Heart left ventricle (tissue), 16 donors: Measurements from ENCODE around the gene ZNF488. TPM values are rescaled to one million over a fixed set of nuclear protein-coding genes. Genes with fewer than 3 reads are reported as not detected.

Experiments used
- ATAC-seq, 4 donors: fragments of 200-7000 bp; cut with Tn5 transposase; one replicate each; pipeline ENCODE4 v1.9.1; 2020 to 2022; ENCODE audit warnings: moderate library complexity in 4 of 4, mild to moderate bottlenecking in 3 of 4, moderate number of reproducible peaks in 1 of 4
- DNase-seq, 5 donors: peaks; one replicate each; pipeline ENCODE4 v3.0.0-alpha.2; 2020
- H3K27ac ChIP-seq, 12 donors: fragments of 200-600 bp; sonication (generic) in 4 of 12; one replicate each; pipeline versions ENCODE4 v1.5.0 to v1.8.0; 2016 to 2022; ENCODE audit warnings: mild to moderate bottlenecking in 2 of 12
- H3K27me3 ChIP-seq, 9 donors: fragments of 200-600 bp; sonication (generic) in 2 of 9; one replicate each; pipeline versions ENCODE4 v1.5.1 to v1.8.0; 2016 to 2022; ENCODE audit warnings: mild to moderate bottlenecking in 3 of 9
- H3K36me3 ChIP-seq, 9 donors: fragments of 200-600 bp; sonication (generic) in 2 of 9; one replicate each; pipeline versions ENCODE4 v1.5.0 to v1.8.0; 2018 to 2022; ENCODE audit warnings: mild to moderate bottlenecking in 2 of 9
- H3K4me1 ChIP-seq, 12 donors: fragments of 200-600 bp; sonication (generic) in 4 of 12; one replicate each; pipeline versions ENCODE4 v1.5.0 to v1.8.0; 2016 to 2022; ENCODE audit warnings: mild to moderate bottlenecking in 3 of 12
- H3K4me3 ChIP-seq, 12 donors: fragments of 200-600 bp; sonication (generic) in 4 of 12; one replicate each; pipeline versions ENCODE4 v1.5.0 to v1.8.0; 2017 to 2022; ENCODE audit warnings: mild to moderate bottlenecking in 9 of 12, moderate library complexity in 4 of 12
- H3K9me3 ChIP-seq, 12 donors: fragments of 200-600 bp; sonication (generic) in 4 of 12; one replicate each; pipeline versions ENCODE4 v1.5.0 to v1.8.0; 2016 to 2022; ENCODE audit warnings: mild to moderate bottlenecking in 1 of 12
- POLR2A ChIP-seq, 2 donors: fragments of 450-650 bp; IDR thresholded peaks; one replicate each; pipeline ENCODE4 v1.6.1; 2017; ENCODE audit warnings: antibody characterized with exemption in 2 of 2, mild to moderate bottlenecking in 2 of 2, moderate library complexity in 2 of 2
- WGBS, 4 donors: extraction: QIAGEN DNeasy Blood & Tissue Kit in 2 of 4; methylation state at CpG; one replicate each; pipeline versions ENCODE4 v1.1.5 to v1.1.7; 2013 to 2018; 5-methylcytosine and 5-hydroxymethylcytosine counted together
- intact Hi-C, 10 donors: fragments of 100-400 bp; cut with DNase I; formaldehyde crosslinking; loops; one replicate each; pipeline versions ENCODE4 v1.11.1 to v1.14.2; 2022
- polyA plus RNA-seq, 2 donors: library from polyadenylated mRNA; stranded (reverse); fragments of 200-250 nt; gene quantifications; one replicate each; pipeline ENCODE4 v1.2.3, GENCODE V29; 2013
- total RNA-seq, 9 donors: library from RNA; depleted of rRNA in 2 of 9; stranded (reverse); fragments of >200 nt in 2 of 9; fragmentation: NEBNext Ultra II Directional in 3 of 9; extraction: Animal tissue kit (Norgen Biotek cat#: 25700) in 3 of 9; gene quantifications; one replicate each; pipeline versions ENCODE4 v1.1.0 to v1.2.4, GENCODE V29; 2016 to 2023
- TF ChIP-seq, protein P1 (sequence below), 12 donors: fragments of 200-600 bp; sonication (generic) in 4 of 12; IDR thresholded peaks; one replicate each; pipeline versions ENCODE4 v1.5.0 to v1.8.0; 2018 to 2022; ENCODE audit warnings: antibody characterized with exemption in 12 of 12, mild to moderate bottlenecking in 5 of 12
- donor health status: ischemic (EF 13 %, LVEDD 7.1; RV severe dilation, severe dysfunction).
- donor health status: healthy with polysubstance abuse.
- donor health status: DM: no; HTN: yes; CAD: no.
- donor health status: DM: no; HTN: no; CAD: no.
- donor health status: ischemic (EF 25% LVEDD 6.9; RV normal size, moderate dysfunction).
- donor health status: ischemic (EF 25% LVEDD 5.7; RV mildly dilated, moderate dysfunction).
- donor health status: healthy.
- donor health status: DM: yes; HTN: yes; CAD: no.
- donor health status: ischemic (EF 35%, LVEDD 5.7; RV mildly dilated, moderate dysfunction).
- donor health status: nonischemic (EF 11% LVEDD 7.7; RV severe dilation, severe dysfunction).
- donor health status: DM: yes; HTN: yes; CAD: no.
- donor health status: PGD.
- donor health status: ischemic (EF 29% LVEDD 5.4; RV normal size, mild dysfunction).
- donor health status: nonischemic (EF 23%, LVEDD 6.1; RV moderate dilation, normal function).

The ZNF488 gene
- total and polyA plus RNA-seq, 11 donors = 0.06 to 0.25 (median 0.08) TPM; not detected in 6

DNA sequence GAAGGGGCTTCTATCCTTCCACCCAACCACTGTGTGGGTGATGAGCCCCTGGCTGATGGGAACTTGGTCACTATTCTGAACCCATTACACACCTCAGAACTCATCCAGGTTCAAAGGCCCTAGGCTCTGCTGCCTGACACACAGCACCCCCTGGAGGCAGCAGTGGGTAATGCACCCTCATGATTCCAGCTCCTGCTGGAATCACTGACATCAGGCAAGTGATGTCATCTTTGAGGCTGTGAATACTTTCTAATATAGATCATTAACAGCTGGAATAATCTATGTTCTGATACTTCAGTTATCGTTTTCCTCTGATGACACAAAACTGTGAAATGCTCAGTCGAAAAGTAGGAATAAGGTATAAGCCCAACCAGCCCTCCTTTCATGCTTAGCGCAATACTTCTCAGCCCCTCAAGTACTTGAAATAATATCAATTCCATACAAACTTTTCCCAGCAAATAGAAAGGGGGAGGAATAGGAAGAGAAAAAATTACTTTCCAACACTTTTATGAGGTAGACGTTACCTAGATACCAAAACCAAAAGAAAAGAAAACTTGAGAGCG, 43.4 kb downstream of the ZNF488 start:
- peaks cover 0 to 3% (median 0%) of the 10 kb centered on the region in 9 donors for H3K27me3 ChIP-seq
- 62 to 67% (median 65%) methylated on average over 5 of the region's 5 CpGs for WGBS, 4 donors
- TF ChIP-seq POLR2A (IDR thresholded peaks at IDR 0.05) = no peak
- TF ChIP-seq, protein P1, sequence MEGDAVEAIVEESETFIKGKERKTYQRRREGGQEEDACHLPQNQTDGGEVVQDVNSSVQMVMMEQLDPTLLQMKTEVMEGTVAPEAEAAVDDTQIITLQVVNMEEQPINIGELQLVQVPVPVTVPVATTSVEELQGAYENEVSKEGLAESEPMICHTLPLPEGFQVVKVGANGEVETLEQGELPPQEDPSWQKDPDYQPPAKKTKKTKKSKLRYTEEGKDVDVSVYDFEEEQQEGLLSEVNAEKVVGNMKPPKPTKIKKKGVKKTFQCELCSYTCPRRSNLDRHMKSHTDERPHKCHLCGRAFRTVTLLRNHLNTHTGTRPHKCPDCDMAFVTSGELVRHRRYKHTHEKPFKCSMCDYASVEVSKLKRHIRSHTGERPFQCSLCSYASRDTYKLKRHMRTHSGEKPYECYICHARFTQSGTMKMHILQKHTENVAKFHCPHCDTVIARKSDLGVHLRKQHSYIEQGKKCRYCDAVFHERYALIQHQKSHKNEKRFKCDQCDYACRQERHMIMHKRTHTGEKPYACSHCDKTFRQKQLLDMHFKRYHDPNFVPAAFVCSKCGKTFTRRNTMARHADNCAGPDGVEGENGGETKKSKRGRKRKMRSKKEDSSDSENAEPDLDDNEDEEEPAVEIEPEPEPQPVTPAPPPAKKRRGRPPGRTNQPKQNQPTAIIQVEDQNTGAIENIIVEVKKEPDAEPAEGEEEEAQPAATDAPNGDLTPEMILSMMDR (IDR thresholded peaks at IDR 0.05) = peak; percentile 80 to 97 (median 94)
- H3K36me3 ChIP-seq = no peaks in the 10 kb centered on the region
- no peaks in the 10 kb centered on the region for H3K9me3 ChIP-seq
- H3K4me1 ChIP-seq = no peaks in the 10 kb centered on the region
- ATAC-seq = peak; percentile 47 to 64 (median 54)
- H3K4me3 ChIP-seq = no peak overlapping the region
- H3K27ac ChIP-seq = no peak overlapping the region
- intact Hi-C loops = no loop called here
- peak in 2 of 5 donors; percentile 41 to 44 for DNase-seq

DNA sequence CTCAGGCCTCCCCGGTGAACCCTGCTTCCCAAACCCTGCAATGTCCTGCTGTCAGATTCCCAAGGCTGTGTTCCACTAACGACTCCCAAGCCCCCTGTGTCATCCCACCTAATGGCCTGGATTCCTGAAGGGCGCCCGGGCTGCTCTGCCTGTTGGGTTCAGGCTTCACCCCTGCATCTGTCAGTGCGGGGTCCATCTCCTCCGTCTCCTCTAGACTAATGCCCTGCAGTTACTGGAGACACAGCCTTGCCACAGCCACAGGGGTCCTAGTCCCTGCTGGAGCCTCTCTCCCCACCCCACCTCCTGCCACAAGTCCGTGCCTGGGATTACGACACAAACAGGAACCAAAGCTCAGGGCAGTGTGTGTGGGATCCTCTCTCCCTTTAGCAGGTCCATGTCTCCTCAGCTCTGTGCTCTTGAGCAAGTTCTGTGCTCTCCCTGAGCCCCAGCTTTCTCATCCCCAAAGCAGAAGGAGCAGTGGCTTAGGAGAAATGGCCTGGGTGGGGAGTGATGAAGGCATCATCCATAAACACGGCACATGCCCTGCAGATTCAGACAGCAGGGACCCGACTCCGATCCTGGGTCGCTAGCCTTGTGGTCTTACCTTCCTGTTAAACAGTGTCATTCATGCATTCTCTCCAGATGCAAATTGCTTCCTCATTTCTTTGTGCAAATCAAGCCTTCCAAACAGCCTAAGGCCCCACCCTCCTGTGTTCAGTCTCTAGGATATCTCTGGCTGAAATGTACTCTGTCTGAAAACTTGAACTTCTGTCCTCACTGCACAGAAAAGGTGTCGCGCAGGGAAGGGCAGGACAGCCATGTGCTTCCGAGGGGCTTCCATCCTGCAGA, 44.1 kb downstream of the ZNF488 start:
- intact Hi-C loops = loop anchor here in 1 of 10 donors (5.0 kb wide), 1 partner anchor 53 kb away; no protein-coding TSS in a partner anchor

DNA sequence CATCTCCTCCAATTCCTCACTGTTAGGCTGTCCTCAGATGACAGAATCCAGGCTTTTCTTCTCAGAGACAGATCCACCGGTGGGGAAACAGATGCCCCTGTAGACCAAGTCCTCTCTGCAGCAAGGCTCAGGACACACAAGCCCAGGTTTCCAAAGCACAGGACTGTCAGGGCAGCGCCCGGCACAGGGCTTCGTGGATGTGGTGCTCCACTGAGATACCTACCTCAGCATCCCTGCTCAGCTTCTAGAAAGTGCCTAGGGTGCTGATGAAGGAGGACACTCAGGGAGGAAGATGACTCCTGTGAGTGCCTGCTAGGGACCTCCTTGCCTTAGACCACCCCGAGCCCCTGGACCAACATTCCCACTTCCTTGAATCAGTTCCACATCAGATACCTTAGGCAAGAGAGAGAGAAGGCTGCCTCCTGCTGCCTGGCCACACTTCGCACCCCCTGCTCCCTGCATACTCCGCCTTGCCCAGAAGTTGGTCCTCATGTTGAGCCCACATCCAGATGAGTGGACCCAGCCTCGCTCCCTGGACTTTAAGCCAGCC, 44.8 kb downstream of the ZNF488 start:
- 75 to 88% (median 81%) methylated on average over 8 of the region's 8 CpGs for WGBS, 4 donors
- H3K27me3 ChIP-seq = peaks cover 0 to 3% (median 0%) of the 10 kb centered on the region in 9 donors
- no peak for TF ChIP-seq POLR2A (IDR thresholded peaks at IDR 0.05)
- no peaks in the 10 kb centered on the region for H3K9me3 ChIP-seq
- H3K27ac ChIP-seq = no peak overlapping the region
- DNase-seq (no peak), ATAC-seq (no peak)
- intact Hi-C loops = loop anchor here in 1 of 10 donors (5.0 kb wide), 1 partner anchor 52 kb away; no protein-coding TSS in a partner anchor
- H3K4me3 ChIP-seq = no peak overlapping the region
- H3K4me1 ChIP-seq = no peaks in the 10 kb centered on the region
- no peaks in the 10 kb centered on the region for H3K36me3 ChIP-seq

More for the DNA sequence above, 44.1 kb downstream of the ZNF488 start:
- Histone ChIP-seq H3K27me3 (peaks cover 0 to 3% (median 0%) of the 10 kb centered on the region in 9 donors), H3K9me3 (no peaks in the 10 kb centered on the region), H3K4me3 (no peak overlapping the region), H3K27ac (no peak overlapping the region), H3K36me3 (no peaks in the 10 kb centered on the region), H3K4me1 (no peaks in the 10 kb centered on the region)
- DNase-seq = no peak
- TF ChIP-seq, protein P1 (IDR thresholded peaks at IDR 0.05) = no peak
- TF ChIP-seq POLR2A (IDR thresholded peaks at IDR 0.05) = no peak
- WGBS, 4 donors = 74 to 89% (median 80%) methylated on average over 9 to 15 of the region's 15 CpGs
- ATAC-seq = no peak

GRCh38 chr10:47337310-47337709, 46.8 kb downstream of the ZNF488 start:
- Histone ChIP-seq H3K27ac (no peak overlapping the region), H3K4me3 (no peak overlapping the region), H3K36me3 (no peaks in the 10 kb centered on the region), H3K9me3 (no peaks in the 10 kb centered on the region), H3K4me1 (no peaks in the 10 kb centered on the region), H3K27me3 (peaks cover 0 to 3% (median 0%) of the 10 kb centered on the region in 9 donors)
- TF ChIP-seq, protein P1 (IDR thresholded peaks at IDR 0.05) = no peak
- no peak for TF ChIP-seq POLR2A (IDR thresholded peaks at IDR 0.05)
- no peak for DNase-seq
- no peak for ATAC-seq
- intact Hi-C loops = loop anchor here in 1 of 10 donors (5.0 kb wide), 1 partner anchor 50 kb away; no protein-coding TSS in a partner anchor
- WGBS, 4 donors = 60 to 71% (median 69%) methylated on average over 4 of the region's 4 CpGs
